ENCODE data around the gene COL5A1. TPM values are rescaled to one million over a fixed set of nuclear protein-coding genes. Genes with fewer than 3 reads are reported as not detected.
A peak's percentile ranks its signal among the peaks of the same experiment; 100 is the strongest.

COL5A1 gene
- total RNA-seq, 1 experiment from 2014 or later = 9.5 TPM

GRCh38 chr9:134776080-134776796, 134.6 kb downstream of the COL5A1 start:
- no peak overlapping the region for H3K27ac ChIP-seq (ENCODE audit: insufficient read length, low read depth, low read length)
- no peak overlapping the region for H2BK20ac ChIP-seq (ENCODE audit: low read depth, low read length, poor library complexity, severe bottlenecking)
- no peaks in the 10 kb centered on the region for H3K23me2 ChIP-seq (ENCODE audit: insufficient read length, low read depth, low read length, poor library complexity, severe bottlenecking)
- no peak overlapping the region for H3K14ac ChIP-seq (ENCODE audit: insufficient read depth, low read length)
- no peak overlapping the region for H2AFZ ChIP-seq (ENCODE audit: low read length)
- H3K27me3 Mint-ChIP-seq (ENCODE audit: low read depth) = no peaks in the 10 kb centered on the region; the same call in 1 of the 2 replicates
- no peaks in the 10 kb centered on the region for H4K20me1 ChIP-seq (ENCODE audit: control insufficient read depth, insufficient read depth, insufficient read length)
- H3K79me2 ChIP-seq (ENCODE audit: insufficient read depth, low read length) = no peaks in the 10 kb centered on the region
- H3K79me1 ChIP-seq (ENCODE audit: insufficient read depth, low read depth, low read length, poor library complexity, severe bottlenecking) = no peaks in the 10 kb centered on the region
- H3K9me3 ChIP-seq (ENCODE audit: control insufficient read depth, low read depth, low read length) = no peaks in the 10 kb centered on the region
- WGBS (ENCODE audit: extremely low coverage, insufficient read length, low lambda C conversion rate) = no CpG with 5 or more reads among the region's 19 CpGs
- H3K36me3 Mint-ChIP-seq (ENCODE audit: insufficient read depth in 1 of 3, low read depth in 3 of 3) = no peaks in the 10 kb centered on the region
- TF ChIP-seq CTCF (conservative IDR thresholded peaks at IDR 0.05) = no peak
- H3K4me2 ChIP-seq (ENCODE audit: insufficient read depth, insufficient read length, low read length) = no peak overlapping the region
- H3K4ac ChIP-seq (ENCODE audit: low read depth, low read length) = no peak overlapping the region
- no peaks in the 10 kb centered on the region for H3K27me3 ChIP-seq (ENCODE audit: insufficient read depth, low read length)
- no peak overlapping the region for H4K91ac ChIP-seq (ENCODE audit: insufficient read length, low read depth, low read length)
- no peak overlapping the region for H4K8ac ChIP-seq (replicated peaks; ENCODE audit: insufficient read length, low read depth, low read length)
- H3K4me1 Mint-ChIP-seq = peaks cover 5 to 6% of the 10 kb centered on the region in 2 experiments
- H4K5ac ChIP-seq (ENCODE audit: insufficient read length, low read depth, low read length) = no peak overlapping the region
- H2BK15ac ChIP-seq (ENCODE audit: low read depth, low read length) = no peak overlapping the region
- H3K27ac Mint-ChIP-seq = peak overlapping the region in 1 of 3 experiments; percentile 65; a peak in 1 of 7 replicates
- H3K9me3 Mint-ChIP-seq = no peaks in the 10 kb centered on the region
- no peak overlapping the region for H3K56ac ChIP-seq (ENCODE audit: insufficient read length, low read depth, low read length)
- no peaks in the 10 kb centered on the region for H3K4me1 ChIP-seq (ENCODE audit: insufficient read depth, low read length)
- DNase-seq = no peak
- H2BK120ac ChIP-seq (ENCODE audit: low read depth, low read length, poor library complexity, severe bottlenecking) = no peak overlapping the region
- no peak overlapping the region for H2BK5ac ChIP-seq (ENCODE audit: insufficient read length, low read length)
- no peak overlapping the region for H3K9ac ChIP-seq (ENCODE audit: extremely low read depth, insufficient read length, low read length)
- no peak overlapping the region for H3T11ph ChIP-seq (ENCODE audit: low read length)
- no peak overlapping the region; a peak in 1 of 5 replicates for H3K4me3 Mint-ChIP-seq
- no peak overlapping the region for H2BK12ac ChIP-seq (ENCODE audit: insufficient read length, low read depth, low read length)
- H3K18ac ChIP-seq (ENCODE audit: insufficient read length, low read depth, low read length) = no peak overlapping the region
- no peak overlapping the region for H3K23ac ChIP-seq (ENCODE audit: insufficient read length, low read depth, low read length)
- no peak overlapping the region for H2AK5ac ChIP-seq (ENCODE audit: insufficient read length, low read length)
